Activated B cell treated with CpG ODN at 0.5 μM for 24 hours (primary cell): ENCODE measurements around the gene ADRA2C. TPM values are rescaled to one million over a fixed set of nuclear protein-coding genes. Genes with fewer than 3 reads are reported as not detected.

ENCODE experiments used
- ATAC-seq: fragments of 200-7000 bp; cut with Tn5 transposase; one replicate; pipeline ENCODE4 v1.10.0; 2021; ENCODE audit warnings: low read depth, mild to moderate bottlenecking, moderate library complexity
- CTCF ChIA-PET: fragments of 350-600 bp; sonication (Branson Sonifier 250); formaldehyde crosslinking; loops from one replicate; lab custom pipeline; 2021; ENCODE audit warnings: antibody characterized with exemption; lab: Charles Lee
- POLR2A ChIA-PET: fragments of 350-600 bp; sonication (Branson Sonifier 250); formaldehyde crosslinking; loops from one replicate; lab custom pipeline; 2021; ENCODE audit warnings: antibody characterized with exemption; lab: Charles Lee
- DNase-seq: peaks from one replicate; pipeline ENCODE4 v3.0.0; 2022
- H3K27ac Mint-ChIP-seq: one replicate; pipeline ENCODE4 v1.8.0; 2020; ENCODE audit warnings: mixed read lengths
- H3K27me3 Mint-ChIP-seq: one replicate; pipeline ENCODE4 v1.8.0; 2021; ENCODE audit warnings: mixed read lengths
- H3K36me3 Mint-ChIP-seq: one replicate; pipeline ENCODE4 v1.8.0; 2021; ENCODE audit warnings: low read depth, mixed read lengths
- H3K4me1 Mint-ChIP-seq: one replicate; pipeline ENCODE4 v1.8.0; 2021; ENCODE audit warnings: mixed read lengths
- H3K4me3 Mint-ChIP-seq: one replicate; pipeline ENCODE4 v1.8.0; 2020; ENCODE audit warnings: mild to moderate bottlenecking, mixed read lengths
- H3K9me3 Mint-ChIP-seq: one replicate; pipeline ENCODE4 v1.8.0; 2020; ENCODE audit warnings: mixed read lengths
- intact Hi-C: fragments of 100-400 bp; cut with micrococcal nuclease; formaldehyde crosslinking; loops from one replicate; pipeline ENCODE4 v1.15.1; 2024
- total RNA-seq: library from RNA; stranded (reverse); gene quantifications from 2 replicates; pipeline ENCODE4 v1.2.3, GENCODE V29; 2022
- TF ChIP-seq, protein P1 (sequence below): fragments of 200-600 bp; IDR thresholded peaks from one replicate; pipeline ENCODE4 v1.8.0; 2022; ENCODE audit warnings: antibody characterized with exemption, mild to moderate bottlenecking

The ADRA2C gene
- total RNA-seq, 1 donor from 2014 or later = not detected

DNA sequence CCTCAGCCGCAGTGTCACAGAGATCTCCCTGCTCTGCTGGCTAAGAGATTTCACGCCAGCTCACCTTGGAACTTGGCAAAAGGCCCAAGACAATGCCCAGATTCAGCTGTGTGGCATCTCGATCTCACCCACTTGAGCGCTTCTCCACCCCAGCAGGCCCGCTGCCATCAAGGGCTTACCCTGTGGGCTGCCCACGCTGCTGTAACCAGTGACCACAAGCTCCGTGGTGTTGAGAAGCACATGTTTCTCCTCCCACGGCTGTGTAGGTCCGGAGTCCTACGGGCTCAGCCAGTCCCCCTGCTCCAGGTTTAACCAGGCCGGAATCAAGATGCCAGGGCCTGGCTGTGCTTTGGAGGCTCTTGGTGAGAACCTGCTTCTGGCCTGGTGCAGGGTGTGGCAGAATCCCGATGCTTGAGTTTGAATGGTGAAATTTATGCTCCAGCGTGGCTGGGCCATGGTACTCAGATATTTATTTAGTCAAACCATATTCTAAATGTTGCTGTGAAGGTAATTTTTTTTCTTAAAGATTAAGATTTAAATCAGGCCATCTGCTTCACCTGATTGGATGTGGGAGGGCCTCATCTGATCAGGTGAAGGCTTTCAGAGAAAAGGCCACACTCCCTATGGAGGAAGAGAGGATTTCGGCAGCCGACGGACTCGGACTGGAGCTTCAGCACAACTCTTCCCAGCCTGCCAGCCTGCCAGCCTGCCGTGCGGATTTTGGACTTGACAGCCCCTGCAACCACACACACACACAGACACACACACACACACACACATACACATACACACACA lies 24.8 kb upstream of the ADRA2C start:
- DNase-seq (no peak), ATAC-seq (no peak)
- POLR2A ChIA-PET = no interaction called here
- Mint-ChIP-seq H3K27ac (no peak overlapping the region), H3K36me3 (no peaks in the 10 kb centered on the region), H3K4me1 (peaks cover 3% of the 10 kb centered on the region), H3K9me3 (peaks cover 3% of the 10 kb centered on the region), H3K27me3 (peaks cover 28% of the 10 kb centered on the region), H3K4me3 (no peak overlapping the region)
- TF ChIP-seq, protein P1, sequence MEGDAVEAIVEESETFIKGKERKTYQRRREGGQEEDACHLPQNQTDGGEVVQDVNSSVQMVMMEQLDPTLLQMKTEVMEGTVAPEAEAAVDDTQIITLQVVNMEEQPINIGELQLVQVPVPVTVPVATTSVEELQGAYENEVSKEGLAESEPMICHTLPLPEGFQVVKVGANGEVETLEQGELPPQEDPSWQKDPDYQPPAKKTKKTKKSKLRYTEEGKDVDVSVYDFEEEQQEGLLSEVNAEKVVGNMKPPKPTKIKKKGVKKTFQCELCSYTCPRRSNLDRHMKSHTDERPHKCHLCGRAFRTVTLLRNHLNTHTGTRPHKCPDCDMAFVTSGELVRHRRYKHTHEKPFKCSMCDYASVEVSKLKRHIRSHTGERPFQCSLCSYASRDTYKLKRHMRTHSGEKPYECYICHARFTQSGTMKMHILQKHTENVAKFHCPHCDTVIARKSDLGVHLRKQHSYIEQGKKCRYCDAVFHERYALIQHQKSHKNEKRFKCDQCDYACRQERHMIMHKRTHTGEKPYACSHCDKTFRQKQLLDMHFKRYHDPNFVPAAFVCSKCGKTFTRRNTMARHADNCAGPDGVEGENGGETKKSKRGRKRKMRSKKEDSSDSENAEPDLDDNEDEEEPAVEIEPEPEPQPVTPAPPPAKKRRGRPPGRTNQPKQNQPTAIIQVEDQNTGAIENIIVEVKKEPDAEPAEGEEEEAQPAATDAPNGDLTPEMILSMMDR = no peak
- CTCF ChIA-PET = no interaction called here
- intact Hi-C loops = no loop called here

GRCh38 chr4:3742610-3743009 lies 23.6 kb upstream of the ADRA2C start:
- H3K9me3 Mint-ChIP-seq = peaks cover 3% of the 10 kb centered on the region
- no peak overlapping the region for H3K4me3 Mint-ChIP-seq
- peaks cover 3% of the 10 kb centered on the region for H3K4me1 Mint-ChIP-seq
- no peak overlapping the region for H3K27ac Mint-ChIP-seq
- CTCF ChIA-PET = no interaction called here
- POLR2A ChIA-PET = no interaction called here
- DNase-seq = no peak
- ATAC-seq = no peak
- TF ChIP-seq, protein P1 = no peak
- intact Hi-C loops = no loop called here
- H3K27me3 Mint-ChIP-seq = peaks cover 31% of the 10 kb centered on the region
- no peaks in the 10 kb centered on the region for H3K36me3 Mint-ChIP-seq

DNA sequence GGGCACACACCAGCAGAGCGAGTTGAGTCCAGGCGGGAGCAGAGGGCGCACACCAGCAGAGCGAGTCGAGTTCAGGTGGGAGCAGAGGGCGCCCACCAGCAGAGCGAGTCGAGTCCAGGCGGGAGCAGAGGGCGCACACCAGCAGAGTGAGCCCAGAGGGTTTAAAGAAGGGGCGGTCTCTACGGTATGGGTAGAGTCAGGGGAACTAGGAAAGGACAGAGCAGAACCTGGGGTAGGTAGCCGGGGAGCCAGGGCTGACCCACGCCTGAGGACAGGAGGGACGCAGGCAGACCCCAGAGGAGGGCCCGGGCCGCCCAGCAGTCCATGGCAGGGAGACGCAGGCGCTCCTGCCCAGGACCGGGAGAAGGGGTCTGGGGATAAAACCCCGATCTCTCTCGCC lies 22.0 kb upstream of the ADRA2C start:
- Mint-ChIP-seq H3K27me3 (peaks cover 32% of the 10 kb centered on the region), H3K36me3 (no peaks in the 10 kb centered on the region), H3K4me3 (no peak overlapping the region), H3K27ac (no peak overlapping the region), H3K9me3 (peaks cover 3% of the 10 kb centered on the region), H3K4me1 (peaks cover 3% of the 10 kb centered on the region)
- intact Hi-C loops = no loop called here
- ATAC-seq (no peak), DNase-seq (no peak)
- CTCF ChIA-PET = no interaction called here
- POLR2A ChIA-PET = no interaction called here
- TF ChIP-seq, protein P1 = no peak

DNA sequence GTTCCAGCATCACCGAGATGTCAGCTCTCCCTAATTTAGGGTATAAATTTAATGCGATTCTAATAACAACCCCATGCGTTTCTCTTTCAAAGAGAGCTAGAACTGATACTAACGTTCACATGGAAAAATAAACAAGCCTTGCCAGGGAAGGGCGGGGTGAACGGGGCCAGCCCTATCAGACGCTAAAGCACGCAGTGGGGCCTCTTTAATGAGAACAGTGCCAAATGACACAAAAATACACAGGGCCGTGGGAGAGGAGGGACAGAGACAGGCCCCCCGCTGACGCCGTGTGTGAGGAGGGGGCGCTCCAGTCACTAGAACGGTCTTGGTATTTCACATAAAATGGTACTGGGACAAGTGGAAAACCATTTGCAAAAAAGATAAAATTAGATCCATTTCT lies 21.3 kb upstream of the ADRA2C start:
- Mint-ChIP-seq H3K27me3 (peaks cover 32% of the 10 kb centered on the region), H3K36me3 (no peaks in the 10 kb centered on the region), H3K4me1 (peaks cover 3% of the 10 kb centered on the region), H3K9me3 (peaks cover 3% of the 10 kb centered on the region), H3K27ac (no peak overlapping the region), H3K4me3 (no peak overlapping the region)
- TF ChIP-seq, protein P1 = no peak
- DNase-seq (no peak), ATAC-seq (no peak)
- intact Hi-C loops = no loop called here
- CTCF ChIA-PET = no interaction called here
- POLR2A ChIA-PET = no interaction called here

DNA sequence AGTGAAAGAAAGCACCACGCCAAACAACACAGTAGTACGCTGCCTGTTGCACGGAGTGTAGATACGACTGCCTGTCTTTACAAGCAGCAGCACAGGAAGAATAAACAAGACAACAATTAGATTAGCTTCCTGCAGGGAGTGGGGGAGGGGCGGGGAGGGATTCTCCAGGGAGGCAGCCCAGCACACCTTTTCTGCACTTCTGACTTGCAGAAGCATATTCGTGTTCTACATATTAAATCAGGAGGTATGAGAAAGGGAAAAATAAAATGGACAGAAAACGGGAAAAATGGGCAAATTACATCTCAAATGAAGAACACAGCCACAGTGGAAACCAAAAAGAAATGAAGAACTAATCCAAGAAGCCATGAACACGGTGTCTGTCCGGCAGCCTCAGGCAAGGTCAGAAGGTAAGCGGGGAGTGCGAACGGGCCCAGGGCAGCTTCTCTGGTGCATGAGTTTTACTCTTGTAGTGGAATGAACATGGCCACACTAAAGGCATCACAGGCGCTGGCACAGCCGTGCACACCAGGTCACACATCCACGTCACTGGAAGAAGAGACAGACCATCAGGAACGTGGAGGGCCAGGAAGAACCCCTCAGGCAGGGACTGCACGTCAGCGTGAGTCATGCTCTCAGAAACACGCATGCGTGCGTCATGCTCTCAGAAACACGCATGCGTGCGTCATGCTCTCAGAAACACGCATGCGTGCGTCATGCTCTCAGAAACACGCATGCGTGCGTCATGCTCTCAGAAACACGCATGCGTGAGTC lies 20.1 kb upstream of the ADRA2C start:
- peaks cover 34% of the 10 kb centered on the region for H3K27me3 Mint-ChIP-seq
- no peak overlapping the region for H3K27ac Mint-ChIP-seq
- ATAC-seq (no peak), DNase-seq (no peak)
- H3K4me1 Mint-ChIP-seq = peaks cover 3% of the 10 kb centered on the region
- intact Hi-C loops = no loop called here
- ChIA-PET CTCF (no interaction called here), POLR2A (no interaction called here)
- TF ChIP-seq, protein P1 = no peak
- H3K9me3 Mint-ChIP-seq = peaks cover 3% of the 10 kb centered on the region
- no peaks in the 10 kb centered on the region for H3K36me3 Mint-ChIP-seq
- H3K4me3 Mint-ChIP-seq = no peak overlapping the region
